ENCODE data around the gene ERGIC3.

Gene ERGIC3

DNA sequence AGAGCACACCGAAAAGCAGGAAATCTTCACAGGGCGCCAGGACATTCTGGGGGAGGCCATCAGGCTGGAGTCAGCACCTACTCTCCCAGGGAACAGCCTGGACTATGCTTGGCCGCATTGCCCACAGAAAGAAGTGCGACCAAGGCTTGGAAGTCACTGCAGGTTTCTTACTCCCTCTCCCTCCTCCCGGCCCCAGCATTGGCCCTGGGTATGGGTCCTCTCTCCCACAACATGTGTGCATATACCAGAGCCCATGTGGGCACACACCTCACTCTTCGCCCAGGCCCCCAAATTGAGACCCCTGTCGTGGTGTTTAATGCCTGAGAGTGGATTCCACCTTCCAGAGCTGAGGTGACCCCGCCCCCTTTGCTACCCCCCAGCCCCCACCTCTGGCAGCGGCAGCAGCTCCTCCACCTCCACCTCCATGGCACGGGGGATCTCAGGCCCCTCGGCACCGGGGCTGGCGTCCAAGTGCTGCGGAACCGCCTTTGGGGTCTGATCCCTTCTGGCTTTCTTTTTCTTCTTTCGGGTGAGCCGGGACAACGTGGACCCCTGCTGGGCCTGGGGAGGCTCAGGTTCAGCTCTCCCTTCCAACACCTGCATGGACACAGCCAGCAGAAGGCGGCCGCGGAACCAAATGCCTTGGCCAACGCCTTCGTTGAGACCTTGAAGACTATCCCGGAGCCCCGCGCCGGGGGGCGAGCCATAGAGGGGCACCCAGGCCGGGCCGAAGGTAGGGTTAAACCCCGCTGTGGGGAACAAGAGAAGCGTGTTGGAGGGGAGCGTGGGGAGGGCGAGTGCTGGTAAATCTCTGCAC, 58.5 kb downstream of the ERGIC3 start:
- FAIRE-seq, result no peak

DNA sequence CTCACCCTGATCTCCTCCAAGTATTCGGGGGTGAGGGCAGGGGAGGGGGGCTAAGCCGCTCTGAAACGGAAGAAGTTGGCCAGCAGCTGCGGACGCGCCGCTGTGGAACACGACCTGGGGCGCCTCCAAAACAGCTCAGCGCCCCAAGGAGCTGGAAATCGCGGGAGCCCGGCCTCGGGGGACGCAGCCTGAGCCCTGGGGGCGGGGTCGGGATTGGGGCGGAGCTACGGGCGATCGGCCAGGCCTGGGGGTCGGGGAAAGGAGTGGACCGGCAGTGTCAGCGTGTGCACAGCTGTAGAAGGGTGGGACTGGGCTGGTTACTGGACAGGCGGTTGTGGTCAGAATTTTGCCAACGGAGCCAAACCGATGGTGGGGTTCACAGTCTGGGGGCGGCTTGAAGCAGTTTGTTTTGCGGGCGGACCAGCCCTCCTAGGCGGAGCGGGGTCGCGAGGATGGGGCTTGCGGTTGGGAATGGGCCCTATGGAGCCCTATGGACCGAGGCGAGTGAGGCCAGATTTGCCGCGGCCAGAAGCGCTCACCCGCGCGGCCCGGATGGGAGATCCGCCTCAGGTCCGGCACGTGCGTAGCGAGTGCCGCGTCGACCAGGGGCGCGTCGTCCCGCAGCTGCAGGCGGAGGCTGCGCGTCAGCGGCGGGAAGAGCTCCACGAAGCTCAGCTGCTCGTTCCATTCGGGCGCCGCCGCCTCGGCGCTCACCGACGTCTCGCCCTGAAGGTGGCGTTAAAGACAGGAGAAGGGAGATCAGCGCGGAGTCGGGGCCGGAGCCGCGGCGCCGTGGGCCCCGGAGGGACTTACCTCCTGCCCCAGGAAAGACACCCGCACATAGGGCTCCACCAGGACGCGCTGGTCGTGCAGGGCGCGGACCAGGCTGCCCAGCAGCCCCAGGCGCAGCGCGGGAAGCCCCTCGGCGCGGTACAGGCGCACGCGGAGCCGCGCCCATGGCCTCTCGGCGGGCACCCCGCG, 59.4 kb downstream of the ERGIC3 start:
- no peak for FAIRE-seq

DNA sequence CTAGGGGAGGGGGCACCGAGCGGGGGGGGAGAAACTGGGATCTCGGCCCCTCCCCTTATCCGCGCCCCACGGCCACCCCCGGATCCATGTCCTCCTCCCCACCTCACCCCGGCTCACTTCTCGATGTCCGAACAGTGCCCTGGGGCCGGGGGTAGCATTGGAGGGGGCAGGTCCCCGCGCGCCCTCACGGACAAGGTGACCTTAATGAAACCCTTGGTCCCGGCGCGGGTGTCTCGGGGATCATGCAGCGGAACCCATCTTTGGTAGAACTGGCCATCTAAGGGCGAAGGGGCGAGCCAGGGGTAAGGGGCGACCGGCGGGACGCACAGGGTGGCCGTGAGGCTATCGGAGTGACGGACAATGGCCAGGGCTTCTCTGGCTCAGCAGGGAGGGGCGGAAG, 60.1 kb downstream of the ERGIC3 start:
- no peak for FAIRE-seq

DNA sequence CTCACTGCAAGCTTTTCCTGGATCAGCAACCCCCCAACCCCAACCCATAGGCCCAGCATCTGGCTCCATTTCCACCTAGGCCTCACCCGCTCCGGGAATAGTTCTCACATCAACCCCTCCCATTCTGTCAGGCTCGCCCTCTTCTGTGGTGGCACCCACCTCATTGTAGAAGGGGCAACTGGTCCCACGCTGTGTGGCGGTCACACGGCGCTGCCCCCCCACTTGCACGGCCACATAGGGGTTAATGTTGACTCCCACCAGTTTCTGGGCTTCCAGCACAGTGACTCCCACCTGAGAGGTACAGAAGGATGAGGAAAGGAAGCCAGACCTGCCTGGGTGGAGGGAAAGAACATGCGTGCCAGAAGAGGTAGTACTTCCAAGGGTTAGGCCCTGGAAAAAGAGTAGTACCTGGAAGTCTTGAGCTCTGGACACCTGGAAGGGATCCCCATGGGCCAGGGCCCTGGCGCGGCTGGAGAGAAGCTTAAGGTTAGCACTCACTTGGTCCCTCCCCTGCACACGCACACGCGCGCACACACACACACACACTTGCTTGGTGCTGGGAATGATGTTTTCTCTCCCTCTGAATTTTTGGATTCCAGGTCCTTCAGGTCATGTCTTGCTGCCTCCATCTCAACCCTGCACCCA, 61.1 kb downstream of the ERGIC3 start:
- no peak for FAIRE-seq

DNA sequence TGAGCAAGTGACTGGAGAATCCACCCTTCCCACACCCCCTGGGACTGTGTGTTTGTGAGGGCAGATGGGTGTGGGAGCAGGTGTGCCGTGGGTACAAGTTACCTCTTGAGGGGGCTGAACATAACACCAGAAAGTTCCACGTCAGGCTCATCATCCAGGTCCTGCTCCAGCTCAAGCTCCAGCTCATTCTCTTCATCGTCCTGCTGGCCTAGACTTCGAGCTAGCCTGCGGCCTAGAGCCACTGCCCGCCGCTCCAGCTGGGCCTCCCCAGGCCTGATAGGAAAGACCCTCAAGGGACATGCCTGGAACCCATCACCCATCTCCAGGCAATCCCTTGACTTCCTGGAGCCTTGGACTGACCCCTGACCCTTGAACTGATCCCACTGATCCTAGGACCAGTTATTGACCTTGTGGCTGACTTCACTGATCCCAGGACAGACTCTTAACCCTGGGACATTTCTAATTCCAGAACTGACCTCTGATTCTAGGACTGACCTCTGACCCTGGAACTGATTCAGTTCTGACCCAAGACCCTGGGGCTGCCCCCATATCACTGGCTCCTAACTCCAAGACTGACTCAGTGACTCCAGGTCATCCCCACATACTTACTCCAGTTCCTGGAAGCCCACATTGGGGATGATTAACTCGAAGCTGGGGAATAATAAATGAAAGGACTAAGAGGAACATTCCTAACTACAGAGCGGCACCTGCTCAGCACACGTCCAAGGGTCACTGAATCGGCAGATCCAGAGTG, 62.0 kb downstream of the ERGIC3 start:
- FAIRE-seq, result no peak

DNA sequence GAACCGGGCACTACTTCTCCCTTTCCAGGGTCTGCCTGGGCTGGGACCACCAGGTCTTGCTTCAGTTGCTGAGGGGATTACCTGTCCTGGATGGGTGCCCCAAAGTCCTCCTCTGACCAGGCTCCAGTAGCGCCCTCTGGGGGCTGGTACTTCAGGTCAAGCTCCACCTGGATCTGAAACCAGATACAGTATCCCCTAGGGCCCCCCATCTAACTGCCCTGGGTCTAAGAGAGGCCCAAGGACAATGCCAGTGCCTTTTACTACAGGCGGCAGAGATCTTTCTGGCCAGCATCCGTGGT, 62.5 kb downstream of the ERGIC3 start:
- no peak for FAIRE-seq

DNA sequence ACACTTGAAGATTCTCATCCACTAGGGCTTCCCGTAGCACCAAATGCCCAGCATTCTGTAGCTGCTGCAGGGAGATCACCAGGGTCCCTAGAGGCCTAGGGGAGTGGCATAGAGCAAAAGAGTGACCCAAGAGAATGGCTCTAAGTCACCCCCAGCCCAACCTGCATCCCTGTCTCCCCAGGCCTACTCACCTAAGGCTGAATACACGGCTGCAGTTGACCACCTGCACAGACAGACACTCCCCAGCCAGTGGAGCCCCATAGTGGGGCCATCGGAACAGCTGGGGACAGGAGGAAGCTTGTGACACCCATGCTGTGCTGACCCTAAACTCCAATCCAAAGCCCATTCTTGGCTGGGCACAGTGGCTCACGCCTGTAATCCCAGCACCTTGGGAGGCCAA, 64.2 kb downstream of the ERGIC3 start:
- no peak for FAIRE-seq
